EH (cell line): ENCODE results near the gene TMEM120B.

Experiments used
- DNase-seq: peaks from one replicate; pipeline ENCODE4 v3.0.0-alpha.2; 2015; ENCODE audit warnings: low read depth

The TMEM120B gene

GRCh38 chr12:121819212-121819949, 106.8 kb downstream of the TMEM120B start:
- DNase-seq: no peak

- DNase-seq: no peak
Measured at GRCh38 chr12:121820056-121820455, 107.5 kb downstream of the TMEM120B start.

- no peak for DNase-seq
Measured at GRCh38 chr12:121822393-121823100, 110.0 kb downstream of the TMEM120B start.

- no peak for DNase-seq
Measured at GRCh38 chr12:121823101-121823726, 110.7 kb downstream of the TMEM120B start.

GRCh38 chr12:121823727-121824115, 111.2 kb downstream of the TMEM120B start:
- DNase-seq: no peak

- DNase-seq: no peak
Measured at GRCh38 chr12:121825041-121825523, 112.5 kb downstream of the TMEM120B start.

GRCh38 chr12:121826318-121827150, 114.0 kb downstream of the TMEM120B start:
- no peak for DNase-seq

- no peak for DNase-seq
Measured at GRCh38 chr12:121827351-121828099, 115.0 kb downstream of the TMEM120B start.

- no peak for DNase-seq
Measured at GRCh38 chr12:121828306-121828705, 115.8 kb downstream of the TMEM120B start.

GRCh38 chr12:121828826-121829225, 116.3 kb downstream of the TMEM120B start:
- no peak for DNase-seq

GRCh38 chr12:121829250-121829918, 116.8 kb downstream of the TMEM120B start:
- DNase-seq: no peak

- no peak for DNase-seq
Measured at GRCh38 chr12:121830134-121830533, 117.6 kb downstream of the TMEM120B start.

- no peak for DNase-seq
Measured at GRCh38 chr12:121830588-121831265, 118.2 kb downstream of the TMEM120B start.
